OCI-M2 (cell line): Measurements from ENCODE around the gene WFDC1.

ENCODE experiments used
- DNase-seq: peaks from one replicate; lab custom pipeline; 2025; ENCODE audit not compliant: unreplicated experiment; lab: John Stamatoyannopoulos, UW

WFDC1 gene

GRCh38 chr16:84370723-84371552 lies 76.3 kb downstream of the WFDC1 start:
- no peak for DNase-seq

GRCh38 chr16:84371553-84371865 lies 76.8 kb downstream of the WFDC1 start:
- no peak for DNase-seq

- no peak for DNase-seq
These were observed 79.3 kb downstream of the WFDC1 start for GRCh38 chr16:84373907-84374489.

- DNase-seq: no peak
These were observed 83.4 kb downstream of the WFDC1 start for GRCh38 chr16:84378099-84378498.

GRCh38 chr16:84378567-84378966 lies 83.9 kb downstream of the WFDC1 start:
- no peak for DNase-seq

- DNase-seq: no peak
These were observed 84.5 kb downstream of the WFDC1 start for GRCh38 chr16:84379008-84379708.
